HPDE6-E6E7 (cell line): ENCODE measurements around the gene TMEM184A.

Source experiments
- DNase-seq: peaks from one replicate; pipeline ENCODE4 v3.0.0; 2011; ENCODE audit warnings: missing footprints; ENCODE audit errors: extremely low spot score

TMEM184A gene

DNA sequence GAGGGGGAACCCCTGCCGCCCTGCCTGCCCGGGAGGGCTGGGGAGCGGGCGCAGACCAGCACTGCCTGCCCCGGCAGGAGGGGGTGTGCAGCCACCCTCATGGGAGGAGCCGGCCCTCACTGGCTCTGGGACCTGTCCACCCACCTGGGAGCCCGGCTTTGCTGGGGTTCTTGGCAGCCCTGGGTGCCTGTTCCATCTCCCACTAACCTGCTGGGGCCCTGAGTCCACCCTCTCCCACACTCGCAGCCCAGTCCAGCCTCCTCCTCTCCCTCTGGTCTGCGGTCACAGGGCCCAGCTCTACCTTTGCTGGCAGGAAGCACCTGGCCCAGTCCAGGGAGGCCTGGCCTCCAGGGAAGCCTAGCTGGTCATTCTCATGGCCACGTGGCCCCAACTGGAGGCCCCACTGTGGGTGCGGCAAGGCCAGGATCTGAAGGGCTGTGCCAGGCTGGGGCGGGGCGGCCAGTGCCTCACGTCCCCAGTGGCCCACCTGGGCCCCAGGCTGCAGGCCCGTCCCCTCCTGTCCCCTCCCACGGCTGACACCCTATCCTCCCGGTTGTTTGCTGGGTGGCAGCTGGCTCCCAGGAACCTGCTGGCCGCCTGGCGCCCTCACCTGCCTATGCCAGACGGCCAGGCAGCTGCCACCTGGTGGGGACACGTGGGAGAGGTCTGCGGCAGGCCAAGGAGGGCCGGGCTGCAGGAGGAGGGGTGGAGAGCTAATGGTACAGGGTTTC lies at the start of gene TMEM184A:
TSS of gene TMEM184A (minus strand) at position 393 of the 731 bp plus-strand sequence. CDS start 721 bp downstream, outside the sequence.
- DNase-seq, result peak; percentile 81

DNA sequence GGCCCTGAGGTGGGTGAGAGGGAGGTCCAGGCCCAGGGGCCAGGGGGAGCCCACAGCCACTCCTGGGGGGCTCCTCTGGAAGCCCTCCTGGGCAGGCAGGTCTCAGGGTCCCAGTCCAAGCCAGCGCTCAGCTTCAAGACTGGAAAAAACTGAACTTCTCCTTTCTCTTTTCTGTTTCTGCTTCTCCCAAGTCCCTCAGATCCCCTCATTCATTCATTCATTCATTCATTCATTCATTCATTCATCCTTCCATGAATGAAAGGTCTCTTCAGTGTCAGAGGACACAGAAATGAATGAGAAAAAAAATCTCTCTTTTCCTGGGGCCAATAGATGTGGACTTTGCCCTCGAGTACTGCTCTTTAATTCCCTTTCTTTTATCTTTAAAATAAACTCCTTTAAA lies 48.4 kb upstream of the TMEM184A start:
- no peak for DNase-seq

DNA sequence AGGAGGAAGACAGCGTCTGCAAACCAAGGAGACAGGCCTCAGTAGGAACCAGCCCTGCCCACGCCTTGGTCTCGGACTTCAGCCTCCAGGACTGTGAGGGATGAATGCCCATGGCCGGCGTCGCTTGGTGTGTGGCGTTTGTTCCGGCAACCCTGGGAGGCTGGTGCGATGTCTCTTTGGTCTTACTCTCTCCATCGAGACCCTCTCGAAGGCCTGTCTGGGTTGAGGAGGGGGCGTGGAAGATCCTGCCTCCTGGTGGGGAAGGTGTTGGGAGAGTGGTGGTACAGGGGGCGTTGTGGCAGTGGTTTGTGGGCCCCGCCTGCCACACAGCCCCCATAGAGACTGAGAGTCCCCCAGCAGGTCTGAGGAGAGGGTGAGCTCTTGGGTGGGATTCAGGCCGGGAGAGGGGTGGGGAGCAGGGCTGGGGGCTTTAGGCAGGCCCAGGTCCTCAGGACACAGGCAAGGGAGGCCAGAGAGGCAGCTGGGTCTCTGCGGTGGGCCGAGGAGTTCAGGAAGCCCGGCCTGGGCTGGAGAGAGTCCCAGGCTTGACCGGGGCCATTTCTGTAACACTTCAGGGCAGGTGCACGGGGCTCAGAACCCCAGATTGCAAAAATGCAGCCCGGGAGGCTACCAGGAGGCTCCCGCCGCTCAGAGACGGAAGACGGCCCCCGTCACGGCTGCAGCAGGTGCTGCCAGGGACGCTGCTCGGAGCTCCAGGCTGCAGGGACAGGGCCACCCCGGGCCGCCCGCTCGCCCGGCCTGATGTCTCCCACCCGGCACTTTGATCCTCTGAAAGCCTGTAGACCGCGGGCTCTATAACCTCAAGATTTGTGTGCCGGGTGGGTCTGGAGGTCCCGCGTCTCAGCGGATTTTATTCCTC lies 47.6 kb upstream of the TMEM184A start:
- DNase-seq, result no peak

DNA sequence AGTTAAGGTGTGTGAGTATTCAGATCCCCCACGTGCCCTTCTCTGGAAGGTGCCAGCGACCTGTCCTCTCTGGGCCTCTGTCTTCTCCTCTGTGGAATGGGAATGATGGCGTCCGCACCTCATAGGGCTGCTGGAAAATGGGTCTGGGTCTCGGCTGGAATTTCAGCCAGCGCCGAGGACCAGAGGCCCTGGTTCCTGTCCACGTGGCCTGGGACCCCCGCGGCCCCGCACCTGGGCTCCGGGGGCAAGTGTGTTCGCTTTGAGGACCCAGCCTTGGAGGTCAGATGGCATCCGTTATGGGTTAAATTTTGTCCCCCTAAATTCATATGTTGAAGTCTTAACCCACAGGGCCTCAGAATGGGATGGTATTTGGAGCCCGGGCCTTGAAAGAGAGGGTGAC lies 46.4 kb upstream of the TMEM184A start:
- no peak for DNase-seq

DNA sequence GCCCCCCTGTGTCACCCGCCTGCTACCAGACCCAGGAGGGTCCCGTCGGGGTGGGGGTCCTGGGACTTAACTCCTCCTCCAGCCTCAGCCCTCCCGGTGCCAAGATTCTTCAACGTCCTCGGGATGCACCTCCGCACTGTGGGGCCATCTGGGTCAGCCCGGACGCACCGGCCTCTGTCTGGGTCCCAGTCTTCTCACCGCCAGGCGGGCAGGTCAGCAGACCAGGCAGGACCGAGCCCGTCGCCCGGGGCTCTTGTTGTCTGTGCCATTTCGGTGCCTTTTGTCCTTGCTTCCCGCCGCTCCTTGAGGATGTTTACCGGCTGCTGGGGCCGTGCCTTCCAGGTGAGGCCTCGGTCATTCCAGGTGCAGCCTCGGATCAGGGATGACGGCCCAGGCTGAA lies 46.0 kb upstream of the TMEM184A start:
- DNase-seq, result no peak

DNA sequence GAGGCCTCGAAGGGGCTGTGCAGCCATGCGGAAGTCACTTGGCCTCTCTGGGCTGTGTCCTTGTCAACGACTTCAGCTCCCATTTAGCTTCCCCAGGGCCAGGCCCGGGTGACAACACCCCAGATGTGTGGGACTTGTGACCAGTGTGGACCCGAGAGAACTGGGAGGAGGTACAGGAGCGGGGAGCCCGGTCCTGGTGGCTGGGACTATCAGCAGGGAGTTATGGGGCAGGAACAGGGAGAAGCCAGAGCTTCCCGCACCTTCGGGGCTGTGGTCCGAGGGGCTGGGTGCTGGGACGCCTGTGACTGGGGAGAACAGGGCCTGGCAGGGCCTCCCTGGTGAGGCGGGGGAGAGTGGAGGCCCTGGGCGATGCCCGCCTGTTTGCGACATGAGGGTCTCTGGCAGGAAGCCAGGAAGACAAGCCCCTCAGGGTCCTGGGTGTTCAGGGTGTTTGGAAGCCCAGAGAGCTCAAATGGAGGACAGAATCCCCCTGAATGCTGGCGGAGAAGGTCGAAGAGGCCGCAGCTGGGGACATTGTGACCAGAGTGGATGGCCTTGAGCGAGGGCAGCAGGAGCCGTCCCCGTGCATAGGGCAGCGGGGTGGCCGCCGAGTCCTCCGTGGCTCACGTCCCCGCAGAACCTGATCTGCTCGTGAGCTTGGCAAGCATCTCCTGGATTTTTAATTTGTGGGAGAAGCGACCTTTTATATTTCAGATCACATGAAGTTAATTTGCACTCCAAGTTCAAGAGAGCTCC lies 43.8 kb upstream of the TMEM184A start:
- no peak for DNase-seq

DNA sequence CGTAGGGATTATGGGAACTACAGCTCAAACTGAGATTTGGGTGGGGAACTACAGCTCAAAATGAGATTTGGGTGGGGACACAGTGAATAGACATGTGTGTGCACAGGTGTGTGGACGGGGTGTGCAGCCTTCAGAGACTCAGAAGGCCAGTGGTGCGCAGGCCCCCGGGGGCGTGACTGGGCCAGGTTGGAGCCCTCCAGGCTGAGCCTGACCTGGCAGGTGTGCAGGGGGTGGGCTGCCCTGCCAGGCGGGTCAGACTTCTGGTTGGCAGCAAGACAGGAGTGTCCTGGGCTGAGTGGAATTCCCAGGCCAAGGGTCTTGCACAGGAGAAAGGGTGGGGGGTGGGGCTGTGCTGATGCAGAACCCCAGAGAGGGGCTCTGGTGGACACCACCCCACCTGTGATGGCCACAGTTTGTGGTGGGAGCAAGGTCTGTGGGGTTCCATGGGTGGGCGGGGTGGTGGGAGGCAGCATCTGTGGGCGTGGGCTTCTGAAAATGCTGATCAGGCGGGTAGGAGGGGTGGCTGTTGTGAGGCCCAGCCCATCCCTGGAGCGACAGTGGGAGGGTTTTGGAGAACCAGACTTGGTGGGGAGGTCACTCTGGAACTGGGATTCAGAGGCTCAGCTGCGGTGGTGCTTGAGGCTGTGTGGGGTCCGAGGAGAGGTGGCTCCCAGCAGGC lies 43.1 kb upstream of the TMEM184A start:
- DNase-seq, result no peak

DNA sequence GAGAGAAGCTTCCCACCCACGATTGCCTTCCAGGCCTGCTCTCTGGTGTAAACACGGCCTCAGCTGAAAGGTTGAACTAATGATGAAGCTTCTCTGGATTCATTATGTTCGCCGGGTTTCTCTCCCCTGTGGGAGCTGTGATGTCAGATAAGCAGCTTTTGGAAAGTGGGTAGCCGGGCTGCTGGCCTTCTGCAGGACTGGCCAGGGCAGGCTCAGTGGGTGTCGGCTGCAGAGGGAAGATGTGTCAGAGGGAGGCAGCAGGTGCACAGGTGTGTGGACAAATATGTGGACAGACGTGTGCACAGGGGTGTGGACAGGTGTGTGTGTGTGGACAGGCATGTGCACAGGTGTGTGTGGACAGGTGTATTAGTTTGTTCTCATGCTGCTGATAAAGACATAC lies 42.3 kb upstream of the TMEM184A start:
- DNase-seq, result no peak

DNA sequence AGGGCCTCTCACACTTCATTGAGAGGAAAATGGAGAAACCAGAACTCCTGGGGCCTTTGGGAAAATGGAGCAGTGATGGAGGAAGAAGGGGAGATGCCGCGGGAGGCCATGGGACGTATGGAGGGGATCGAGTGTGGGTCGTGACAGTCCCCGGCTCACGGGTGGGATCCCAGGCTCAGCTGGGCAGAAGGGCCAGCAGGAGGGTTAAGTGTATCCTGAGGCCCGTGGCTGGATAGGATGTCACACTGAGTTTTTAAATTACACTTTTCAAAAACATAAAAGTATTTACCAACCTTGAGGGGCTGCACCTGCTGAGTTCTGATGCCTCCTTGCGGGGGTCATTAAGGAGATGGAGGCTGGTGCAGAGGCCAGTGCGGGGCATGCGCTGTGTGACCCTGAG lies 41.8 kb upstream of the TMEM184A start:
- no peak for DNase-seq

DNA sequence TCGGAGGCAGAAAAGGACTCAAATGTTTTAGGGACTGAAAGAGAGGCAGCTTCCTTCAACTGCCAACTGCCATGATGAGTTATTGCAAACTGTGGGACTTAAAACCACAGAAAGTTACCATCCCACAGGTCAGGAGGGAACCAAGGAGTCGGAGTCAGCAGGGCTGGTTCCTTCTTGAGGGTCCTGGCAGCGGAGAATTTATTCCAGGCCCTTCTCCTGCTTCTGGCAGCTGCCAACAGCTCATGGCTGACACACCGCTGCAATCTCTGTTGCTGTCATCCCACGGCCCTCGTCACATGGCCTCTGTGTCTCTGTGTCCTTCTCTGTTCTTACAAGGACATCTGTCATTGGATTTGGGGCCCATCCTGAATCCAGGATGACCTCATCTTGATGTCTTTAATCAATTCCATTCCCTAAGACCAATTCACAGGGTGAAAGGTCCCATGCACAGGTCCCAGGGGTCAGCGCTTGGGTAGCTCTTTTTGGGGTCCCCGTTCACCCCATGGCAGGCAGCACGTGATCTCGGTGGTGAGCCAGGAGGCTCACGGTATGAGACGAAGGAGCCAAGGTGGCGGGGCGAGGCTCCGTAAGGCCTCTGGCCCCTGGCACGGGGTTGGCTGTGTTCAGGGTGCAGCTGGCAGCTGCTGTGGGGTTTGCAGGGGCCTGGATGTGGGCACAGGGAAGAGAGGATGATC lies 41.2 kb upstream of the TMEM184A start:
- no peak for DNase-seq

DNA sequence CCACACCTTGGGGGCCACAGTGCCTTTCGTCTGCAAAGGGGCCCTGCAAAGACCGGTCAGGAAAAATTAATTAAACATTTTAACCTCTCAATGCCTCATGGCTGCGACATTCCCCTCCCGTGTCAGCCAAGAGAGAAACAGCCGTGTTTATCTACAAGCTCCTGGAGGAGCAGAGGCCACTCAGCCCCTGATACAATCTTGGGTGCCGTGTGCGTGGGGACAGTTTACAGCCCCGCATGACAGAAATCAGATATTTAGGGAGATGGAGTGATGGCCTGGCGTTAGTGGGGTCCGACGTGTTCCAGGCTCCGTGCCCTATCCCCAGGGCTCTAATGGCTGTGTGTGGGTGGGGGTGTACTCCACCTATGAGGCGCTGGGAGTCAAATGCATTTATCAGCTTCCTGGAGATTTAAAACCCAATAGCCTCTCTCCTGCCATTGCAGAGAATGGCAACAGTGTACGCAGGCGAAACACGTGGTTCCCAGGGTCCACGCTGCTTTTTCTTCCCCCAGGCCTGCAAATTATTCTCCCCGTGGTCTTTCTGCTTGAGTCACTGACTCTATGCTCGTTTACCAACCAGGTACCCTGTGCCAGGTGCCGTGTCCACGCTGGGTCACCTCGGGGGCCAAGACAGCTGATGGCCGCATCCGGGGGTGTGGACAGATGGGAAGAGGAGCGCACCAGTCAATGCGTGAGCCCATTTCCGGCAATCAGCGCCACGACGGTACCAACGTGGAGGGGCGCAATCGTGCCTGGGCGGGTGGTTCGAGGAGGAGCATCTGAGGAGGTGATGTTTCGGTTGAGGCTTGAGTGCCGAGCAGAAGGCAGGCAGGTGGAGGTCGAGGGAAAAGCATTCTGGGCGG lies 40.4 kb upstream of the TMEM184A start:
- DNase-seq, result no peak

DNA sequence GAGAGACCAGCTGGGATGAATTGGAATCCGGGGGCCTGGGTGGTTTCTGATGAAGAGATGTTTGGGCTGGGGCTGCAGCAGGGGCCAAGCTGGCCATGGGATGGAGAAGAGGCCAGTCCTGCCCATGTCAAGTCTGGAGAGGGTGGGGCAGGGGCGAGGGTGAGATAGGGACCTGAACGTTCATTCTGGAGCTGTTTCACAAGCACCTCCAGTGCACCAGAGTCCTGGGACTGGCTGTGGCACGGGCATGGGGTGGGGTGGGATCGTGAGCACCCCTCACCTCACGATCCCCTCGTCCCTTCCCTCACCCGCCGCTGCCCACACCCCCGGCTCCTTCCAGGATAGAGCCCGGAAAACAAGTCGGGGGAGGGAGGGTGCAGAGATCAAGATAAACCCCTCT lies 39.6 kb upstream of the TMEM184A start:
- DNase-seq, result no peak

DNA sequence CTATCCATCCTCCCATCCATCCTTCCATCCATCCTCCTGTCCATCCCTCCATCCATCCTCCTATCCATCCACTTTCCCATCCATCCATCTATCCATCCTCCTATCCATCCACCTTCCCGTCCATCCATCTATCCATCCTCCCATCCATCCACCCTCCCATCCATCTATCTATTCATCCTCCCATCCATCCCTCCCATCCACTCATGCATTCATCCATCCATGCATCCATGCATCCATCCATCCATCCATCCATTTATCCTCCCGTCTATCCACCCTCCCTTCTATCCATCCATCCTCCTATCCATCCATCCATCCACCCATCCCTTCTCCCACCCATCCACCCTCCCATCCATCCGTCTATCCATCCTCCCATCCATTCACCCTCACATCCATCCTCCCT lies 39.0 kb upstream of the TMEM184A start:
- no peak for DNase-seq

DNA sequence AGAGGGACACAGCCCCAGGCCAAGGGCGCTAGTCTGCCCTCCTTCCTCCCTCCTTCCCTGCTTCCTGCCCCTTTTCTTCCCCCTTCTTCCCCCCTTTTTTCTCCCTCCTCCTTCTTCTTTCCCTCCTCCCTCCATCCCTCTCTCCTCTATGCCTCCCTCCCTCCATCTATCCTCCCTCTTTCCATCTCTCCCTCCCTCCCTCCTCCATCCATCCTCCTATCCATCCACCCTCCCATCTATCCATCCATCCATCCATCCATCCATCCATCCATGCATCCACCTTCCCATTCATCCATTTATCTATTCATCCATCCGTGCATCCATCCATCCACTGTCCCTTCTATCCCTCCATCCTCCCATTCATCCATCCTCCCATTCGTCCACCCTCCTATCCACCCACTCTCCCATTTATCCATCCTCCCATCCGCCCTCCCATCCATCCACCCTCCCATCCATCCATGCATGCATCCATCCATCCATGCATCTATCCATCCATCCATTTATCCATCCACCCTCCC lies 38.0 kb upstream of the TMEM184A start:
- DNase-seq, result no peak

DNA sequence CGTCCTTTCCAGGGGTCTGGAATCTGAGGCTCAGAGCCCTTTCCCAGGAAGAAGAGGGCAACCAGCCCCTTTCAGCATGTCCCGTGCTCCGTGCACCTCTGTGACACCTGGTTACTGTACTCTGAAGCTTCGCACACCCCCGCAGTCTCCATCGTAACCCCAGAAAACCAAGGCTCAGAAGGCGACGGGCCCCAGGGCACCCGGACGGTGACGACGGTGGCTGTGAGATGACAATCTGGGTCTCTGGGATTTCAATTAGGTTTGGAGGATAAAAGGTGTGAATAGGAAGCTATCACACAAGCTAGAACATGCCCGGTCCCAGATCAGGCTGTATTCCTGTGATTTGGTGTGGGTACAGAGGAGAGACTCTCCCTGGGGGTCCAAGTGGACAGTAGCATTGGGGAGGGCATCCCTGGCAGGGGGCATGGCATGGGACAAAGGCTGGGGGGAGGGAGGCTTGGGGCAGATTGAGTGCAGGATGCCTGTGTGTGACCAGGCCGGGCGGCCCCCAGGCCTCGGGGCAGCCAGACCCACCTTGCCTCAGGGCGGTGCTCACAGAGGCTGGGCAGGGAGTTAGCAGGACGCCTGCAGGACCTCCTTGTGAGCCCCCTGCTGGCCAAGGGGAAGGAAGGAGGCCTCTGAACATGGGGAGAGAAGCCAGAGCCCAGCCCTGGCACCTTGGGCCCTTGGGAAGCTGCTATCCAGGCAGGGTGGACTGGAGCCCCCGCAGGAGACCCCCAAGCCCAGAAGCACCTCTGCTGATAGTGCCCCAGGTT lies 37.3 kb upstream of the TMEM184A start:
- no peak for DNase-seq

DNA sequence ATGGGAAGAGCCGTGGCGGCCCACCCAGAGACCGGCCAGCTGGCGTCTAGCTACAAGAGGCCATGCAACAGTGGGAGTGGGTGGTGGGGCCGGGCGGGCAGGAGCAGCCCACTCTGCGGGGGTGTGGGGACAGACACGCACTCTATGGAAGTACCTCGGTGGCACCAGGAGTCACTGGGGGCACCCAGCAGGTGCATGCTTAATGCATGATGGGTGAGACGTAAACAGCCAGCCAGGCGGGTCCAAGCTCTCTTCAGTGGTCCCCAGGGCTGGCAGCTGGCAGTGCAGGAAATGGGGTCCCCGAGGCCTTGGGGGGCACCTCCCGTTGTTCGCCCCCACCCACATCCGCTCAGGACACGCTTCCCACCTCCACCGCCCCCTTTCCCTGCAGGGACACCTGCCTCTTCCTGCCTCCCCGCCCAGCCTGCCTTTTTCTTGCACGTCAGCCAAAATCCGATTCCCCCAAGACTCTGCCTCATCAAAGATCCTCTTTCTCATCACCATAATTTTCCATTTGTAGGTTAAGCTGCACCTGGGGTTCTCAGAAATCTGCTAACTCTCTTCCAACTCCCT lies 36.4 kb upstream of the TMEM184A start:
- DNase-seq, result no peak

DNA sequence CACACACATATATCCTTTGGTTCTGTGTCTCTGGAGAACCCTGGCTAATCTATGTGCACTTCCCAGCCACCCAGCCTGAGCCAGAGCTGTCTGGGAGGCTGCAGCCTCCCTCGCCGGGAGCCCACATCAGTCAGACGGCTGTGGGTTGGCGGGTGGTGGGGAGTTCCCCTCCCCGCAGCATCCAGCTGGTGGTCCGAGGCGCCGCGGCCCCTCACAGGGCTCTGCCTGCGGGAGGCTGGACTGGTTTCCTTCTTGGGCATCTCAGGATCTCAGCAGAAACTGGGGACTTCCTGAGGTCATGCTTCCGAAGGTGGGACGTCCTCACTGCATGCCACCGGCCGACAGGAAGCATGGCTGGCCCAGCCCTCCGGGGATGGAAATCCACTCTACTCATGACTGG lies 35.9 kb upstream of the TMEM184A start:
- DNase-seq, result no peak

DNA sequence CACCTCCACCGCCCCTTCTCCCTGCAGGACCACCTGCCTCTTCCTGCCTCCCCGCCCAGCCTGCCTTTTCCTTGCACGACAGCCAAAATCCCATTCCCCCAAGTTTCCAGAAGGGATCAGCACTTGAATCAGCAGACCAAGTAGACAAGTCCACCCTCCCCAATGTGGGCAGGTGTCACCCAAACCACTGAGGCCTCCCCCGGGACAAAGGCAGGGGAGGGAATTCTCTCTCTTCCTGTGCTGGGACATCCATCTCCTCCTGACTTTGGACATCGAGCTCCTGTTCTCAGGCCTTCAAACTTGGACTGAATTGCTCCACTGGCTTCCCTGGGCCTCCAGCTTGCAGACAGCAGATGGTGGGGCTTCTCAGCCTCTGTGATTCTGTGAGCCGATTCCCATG lies 35.4 kb upstream of the TMEM184A start:
- DNase-seq, result no peak

DNA sequence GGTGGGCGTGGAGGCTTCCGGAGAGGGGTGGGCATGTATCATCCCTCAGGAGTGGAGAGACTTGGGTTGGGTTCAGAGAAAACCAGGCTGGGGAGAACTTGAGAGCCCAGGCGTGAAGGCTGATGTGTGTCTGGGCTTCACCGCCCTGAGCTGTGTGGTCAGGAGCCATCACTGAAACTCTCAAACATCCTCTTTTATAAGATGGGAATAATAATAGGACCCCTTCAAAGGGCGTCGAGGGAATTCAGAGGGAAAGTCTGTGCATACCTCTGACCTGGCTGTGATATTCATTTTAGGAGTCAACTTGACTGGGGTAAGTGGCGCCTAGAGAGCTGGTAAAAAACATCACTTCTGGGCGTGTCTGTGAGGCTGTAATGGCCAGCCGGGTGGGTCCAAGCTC lies 34.9 kb upstream of the TMEM184A start:
- no peak for DNase-seq
